GM18867 (cell line): ENCODE measurements around the gene SLC9A9.

ENCODE experiments used
- ATAC-seq: cut with Tn5 transposase; IDR thresholded peaks from one replicate; pipeline ENCODE4 v1.9.1; 2021; ENCODE audit warnings: mild to moderate bottlenecking, moderate library complexity; ENCODE audit not compliant: unreplicated experiment

SLC9A9 gene

DNA sequence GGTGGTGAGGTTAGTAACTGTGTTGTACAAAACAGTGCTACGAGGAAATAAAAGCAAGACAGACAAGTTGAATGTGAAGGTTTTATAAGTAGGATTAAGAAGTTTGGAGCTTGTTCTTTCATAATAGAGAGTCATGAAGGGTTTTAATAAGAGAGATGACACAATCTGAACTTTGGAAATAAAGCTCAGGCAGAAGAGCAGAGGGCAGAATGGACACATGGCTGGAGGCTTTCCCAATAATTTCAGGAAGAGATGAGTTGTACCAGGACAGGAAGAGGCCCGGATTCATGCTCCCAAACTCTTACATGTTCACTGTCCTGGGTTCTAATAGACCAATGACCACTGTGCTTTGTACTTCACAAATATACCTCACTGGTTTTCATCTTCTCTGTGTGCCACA is 194.8 kb downstream of the SLC9A9 start:
- ATAC-seq: no peak

DNA sequence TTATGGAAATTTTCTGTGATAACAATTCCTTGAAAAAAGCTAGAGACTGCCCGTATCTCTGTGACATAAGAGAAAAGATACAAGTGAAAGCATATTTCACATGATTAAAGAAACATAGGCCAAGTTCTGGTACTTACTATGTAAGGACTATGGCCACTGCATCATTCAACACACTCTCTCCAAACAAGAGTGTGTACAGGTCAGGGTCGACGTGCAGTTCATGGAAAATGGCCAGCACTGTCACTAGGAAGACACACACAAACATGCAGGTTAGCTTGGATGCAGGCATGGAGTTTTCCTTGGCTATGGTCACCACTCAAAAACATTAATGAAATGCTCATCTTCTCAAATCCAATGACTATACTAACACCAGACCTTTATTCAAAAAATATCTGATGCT is 196.2 kb downstream of the SLC9A9 start:
- ATAC-seq: no peak

DNA sequence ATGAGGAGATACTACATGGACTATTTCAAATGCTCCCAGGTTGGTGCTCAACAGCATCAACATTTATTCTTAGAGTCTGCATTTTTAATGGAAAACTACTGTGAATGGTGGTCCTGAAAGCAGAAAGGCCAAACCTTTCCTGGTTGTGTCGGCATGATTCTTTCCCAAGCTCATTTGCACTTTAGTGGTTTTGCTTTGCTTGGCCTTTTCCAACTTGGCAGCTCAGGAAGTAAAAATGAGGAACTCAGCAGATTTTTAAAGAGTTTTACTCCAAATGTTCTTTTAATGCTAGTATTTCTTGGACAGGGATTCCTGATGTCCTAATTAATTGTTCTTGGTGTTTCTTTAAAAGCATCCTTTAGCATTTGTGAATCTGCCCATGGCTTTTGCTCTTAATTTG is 197.4 kb downstream of the SLC9A9 start:
- ATAC-seq: no peak

DNA sequence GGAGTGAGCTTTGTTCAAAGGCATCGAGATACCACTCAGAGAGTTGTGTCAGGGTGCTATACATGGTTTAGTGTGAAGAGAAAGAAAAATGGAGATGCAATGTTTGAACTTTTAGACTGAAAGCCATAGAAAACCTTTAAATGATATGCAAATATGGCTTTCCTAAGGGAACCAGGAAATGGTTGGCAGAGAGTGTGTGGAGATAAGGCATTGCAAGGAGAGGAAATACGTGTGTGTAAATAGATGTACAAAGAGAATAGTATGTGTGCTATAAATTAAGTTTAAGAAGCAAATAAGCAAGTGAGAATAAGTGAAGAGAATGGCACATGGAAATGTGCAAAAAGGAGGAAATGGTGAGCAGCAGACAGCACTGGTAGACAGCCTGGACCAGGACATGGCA is 198.1 kb downstream of the SLC9A9 start:
- no peak for ATAC-seq

DNA sequence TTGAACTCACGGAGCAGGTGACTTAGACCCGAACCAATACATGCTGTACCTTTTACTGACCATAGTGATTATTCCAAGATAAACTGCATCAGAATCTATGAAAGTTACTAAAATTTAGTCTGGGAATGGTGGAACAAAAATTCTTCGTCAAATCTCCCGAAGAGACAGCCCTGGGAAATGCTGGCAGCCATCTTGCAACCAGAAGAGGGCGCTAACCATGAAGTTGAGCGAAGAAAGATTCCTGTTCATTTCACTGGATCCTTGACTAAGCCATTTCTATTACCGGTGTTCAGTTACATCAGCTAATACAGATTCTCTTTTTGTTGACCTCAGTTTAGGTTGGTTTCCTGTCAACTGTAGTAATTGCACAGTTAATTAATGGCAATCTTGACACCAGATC is 199.6 kb downstream of the SLC9A9 start:
- no peak for ATAC-seq

DNA sequence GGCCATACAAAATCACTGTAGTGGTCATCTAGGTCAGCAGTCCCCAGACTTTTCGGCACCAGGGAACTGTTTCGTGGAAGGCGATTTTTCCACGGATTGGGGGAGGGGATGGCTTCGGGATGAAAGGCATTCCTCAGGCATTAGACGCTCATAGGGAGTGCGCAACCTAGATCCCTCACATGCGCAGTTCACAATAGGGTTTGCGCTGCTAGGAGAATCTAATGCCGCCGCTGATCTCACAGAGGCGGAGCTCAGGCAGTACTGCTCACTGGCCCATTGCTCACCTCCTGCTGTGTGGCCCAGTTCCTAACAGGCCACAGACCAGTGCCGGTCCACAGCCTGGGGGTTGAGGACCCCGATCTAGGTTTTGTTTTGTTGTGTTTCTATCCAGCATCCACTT is 200.1 kb downstream of the SLC9A9 start:
- no peak for ATAC-seq

DNA sequence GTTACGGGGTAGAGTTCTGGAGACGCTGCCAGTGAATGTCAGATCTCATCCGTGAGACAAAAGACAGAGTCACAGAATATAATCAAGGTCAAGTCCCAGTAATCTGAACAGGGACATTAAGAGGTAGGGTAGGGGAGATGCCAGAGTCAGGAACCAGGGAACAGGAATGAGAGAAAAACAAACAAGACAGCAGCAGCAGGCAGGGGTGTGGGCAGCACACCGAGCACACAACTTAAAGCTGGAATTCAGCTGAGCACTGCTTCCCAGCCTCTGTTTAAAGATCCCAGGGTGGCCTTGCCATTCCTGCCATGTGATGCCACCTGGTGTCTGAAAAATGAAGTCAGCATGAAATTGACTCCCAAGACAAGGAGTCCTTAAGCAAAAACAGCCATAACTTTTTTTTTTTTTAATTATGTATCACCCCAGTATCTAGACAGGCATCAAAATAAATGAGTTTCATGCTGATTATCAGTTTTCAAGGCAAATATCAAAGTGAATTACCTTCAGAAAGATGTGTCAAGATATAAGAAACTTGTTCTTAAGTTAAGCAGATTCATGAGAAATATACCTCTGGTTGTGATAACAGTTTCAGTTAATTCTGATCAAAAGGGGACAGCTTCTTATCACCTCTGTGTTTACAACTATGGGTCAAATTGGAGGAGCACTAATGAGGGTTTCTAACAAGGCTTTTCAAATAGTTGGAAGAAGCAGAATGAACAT is 203.7 kb downstream of the SLC9A9 start:
- ATAC-seq: peak; percentile 61

DNA sequence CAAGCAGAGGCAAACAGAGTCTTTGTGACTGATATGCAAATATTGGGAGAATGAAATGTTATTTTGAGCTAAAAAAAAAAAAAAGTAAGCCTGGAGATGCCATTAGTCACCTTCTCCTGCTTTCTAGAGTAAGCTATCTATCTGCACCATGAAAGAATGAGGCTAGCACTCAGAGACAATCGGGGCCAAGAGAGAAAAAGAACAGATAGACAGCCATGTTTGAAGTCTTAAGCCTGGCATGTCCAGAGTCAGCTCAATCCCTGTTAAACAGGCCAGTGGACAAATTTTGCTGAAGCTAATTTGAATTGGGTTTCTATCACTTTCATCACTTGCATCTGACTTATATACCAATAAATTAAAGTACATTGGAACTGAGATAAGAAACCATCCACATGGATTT is 204.4 kb downstream of the SLC9A9 start:
- no peak for ATAC-seq

DNA sequence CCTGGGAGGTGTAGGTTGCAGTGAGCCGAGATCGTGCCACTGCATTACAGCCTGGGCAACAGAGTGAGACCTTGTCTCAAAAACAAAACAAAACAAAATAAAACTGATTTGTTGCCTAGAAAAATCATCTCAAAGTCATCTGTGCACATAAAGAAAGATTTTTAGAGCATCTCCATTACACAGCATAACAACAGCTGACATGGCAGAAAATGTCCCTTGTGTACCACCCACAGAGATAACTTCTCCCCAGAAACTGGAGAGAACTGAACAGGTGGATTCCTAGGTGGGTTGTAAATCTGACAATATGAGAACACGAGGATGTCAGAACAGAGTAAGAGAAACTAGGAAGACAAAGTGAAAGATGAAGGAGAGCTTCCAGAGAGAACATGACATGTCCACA is 207.5 kb downstream of the SLC9A9 start:
- no peak for ATAC-seq

DNA sequence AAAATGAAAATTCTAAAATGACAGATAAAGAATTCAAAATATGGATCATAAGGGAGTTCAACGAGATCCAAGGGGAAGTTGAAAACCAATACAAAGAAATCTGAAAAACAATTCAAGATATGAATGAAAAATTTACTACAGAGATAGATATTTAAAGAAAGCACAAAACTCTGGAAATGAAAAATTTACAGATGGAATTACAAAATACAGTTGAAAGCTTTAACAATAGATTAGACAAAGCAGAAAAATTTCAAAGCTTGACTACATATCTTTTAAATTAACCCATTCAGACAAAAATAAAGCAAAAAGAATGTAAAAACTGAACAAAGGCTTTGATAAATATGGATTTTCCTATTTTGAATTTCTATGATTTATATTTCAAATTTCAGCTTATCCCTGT is 211.1 kb downstream of the SLC9A9 start:
- ATAC-seq: no peak

DNA sequence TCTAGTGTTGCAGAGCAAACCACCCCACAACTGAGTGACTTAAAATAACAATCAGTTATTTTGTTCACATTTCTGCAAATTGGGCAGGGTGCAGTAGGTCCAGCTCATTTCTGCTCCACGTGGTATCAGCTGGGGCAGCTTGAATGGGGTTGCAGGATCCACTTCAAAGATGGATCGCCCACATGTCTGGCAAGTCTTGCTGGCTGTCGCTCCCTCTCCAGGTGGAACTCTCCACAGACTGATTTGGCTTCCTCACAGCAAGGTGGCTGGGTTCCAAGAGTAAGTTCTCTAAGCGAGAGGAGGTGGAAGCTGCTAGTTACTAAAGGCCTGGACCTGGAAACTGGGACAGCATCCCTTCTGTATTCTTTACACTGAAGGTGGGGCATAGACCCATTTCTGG is 213.3 kb downstream of the SLC9A9 start:
- no peak for ATAC-seq

DNA sequence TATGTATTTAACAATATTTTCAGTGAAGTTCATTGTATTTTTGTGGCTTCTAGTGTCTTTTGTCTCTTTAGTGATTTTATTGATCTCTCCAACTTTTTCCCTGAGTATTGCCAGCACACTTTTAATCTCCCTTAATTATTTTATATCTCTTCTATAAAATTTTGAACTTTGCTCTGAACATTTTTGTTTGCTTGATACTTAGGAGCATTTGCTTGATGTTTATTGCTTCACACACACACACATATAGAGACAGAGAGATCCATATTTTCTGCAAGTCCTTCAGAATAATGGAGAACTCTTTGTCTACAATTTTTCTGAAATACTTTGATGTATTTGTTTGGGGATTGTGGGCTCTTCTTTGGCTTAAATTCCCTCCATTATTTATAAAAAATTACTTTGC is 213.8 kb downstream of the SLC9A9 start:
- ATAC-seq: no peak

DNA sequence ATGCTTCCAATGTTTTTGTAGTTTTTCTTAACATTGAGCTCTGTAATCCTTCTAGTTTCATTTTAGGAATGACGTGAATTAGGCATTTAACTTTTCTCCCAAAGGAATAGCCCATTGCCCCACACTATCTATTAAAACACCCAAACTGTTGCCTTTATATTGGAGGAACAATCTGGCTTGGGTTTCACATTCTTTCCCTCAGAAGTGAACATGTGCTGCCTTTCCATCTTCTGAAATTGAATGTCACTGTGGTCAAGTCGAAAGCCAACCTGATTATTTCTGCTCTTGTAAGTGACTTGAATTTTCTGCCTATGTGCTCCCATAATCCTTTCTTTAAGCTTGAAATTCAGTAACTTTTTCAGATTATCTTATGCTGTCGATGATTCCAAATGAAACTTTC is 214.5 kb downstream of the SLC9A9 start:
- no peak for ATAC-seq

DNA sequence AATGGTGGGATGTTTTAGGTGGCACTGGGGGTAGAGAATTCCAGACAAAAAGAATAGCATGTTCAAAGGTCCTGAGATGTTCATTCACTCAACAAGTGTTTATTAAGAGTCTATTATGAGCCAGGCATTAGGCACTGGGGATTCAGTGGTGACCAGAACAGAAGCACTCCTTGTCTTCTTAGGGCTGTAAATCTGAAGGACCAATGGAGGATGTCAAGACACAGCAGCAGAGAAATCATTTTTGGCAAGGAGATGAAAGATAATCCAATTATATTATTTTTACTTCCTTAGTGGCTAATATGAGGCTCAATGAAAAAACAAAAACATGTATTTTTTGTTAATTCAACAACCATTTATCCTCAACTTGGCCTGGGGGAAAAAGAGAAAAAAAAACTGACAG is 218.5 kb downstream of the SLC9A9 start:
- no peak for ATAC-seq

DNA sequence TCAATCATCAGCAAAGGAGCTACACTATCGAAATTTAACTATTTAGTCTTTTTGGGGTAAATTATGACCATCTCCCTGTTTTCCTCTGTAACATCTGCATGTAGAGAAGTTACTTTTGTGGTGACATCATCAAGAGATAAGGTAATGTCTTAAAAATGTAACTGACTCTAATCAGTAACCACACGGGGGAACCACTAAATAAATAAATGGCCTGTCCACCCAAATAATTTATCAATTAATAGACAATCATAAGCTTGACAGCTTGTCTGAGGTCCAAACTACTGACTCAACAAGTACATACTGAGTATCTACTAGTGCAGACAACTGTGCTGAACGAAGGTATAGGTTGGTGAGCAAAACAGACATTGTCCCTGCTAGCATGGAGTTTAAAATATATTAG is 219.3 kb downstream of the SLC9A9 start:
- no peak for ATAC-seq

DNA sequence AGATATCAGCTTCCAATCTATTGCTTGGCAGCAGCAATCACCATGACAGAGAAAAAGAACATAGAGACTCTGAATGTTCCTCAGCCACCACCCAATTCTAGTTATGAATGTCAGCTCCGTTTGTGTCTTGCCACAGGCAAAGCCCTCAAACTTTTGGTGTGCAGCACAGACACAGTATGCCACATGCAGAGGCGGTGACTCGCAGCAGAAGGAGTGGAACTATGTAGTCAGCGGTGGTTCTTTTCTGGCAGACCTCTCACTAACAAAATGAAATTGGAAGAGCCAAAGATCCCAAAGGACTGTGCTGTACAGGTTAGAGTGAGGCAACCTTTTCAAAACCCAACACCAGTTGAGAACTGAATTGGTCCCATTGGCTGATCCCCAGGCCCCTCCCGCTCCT is 220.9 kb downstream of the SLC9A9 start:
- no peak for ATAC-seq

DNA sequence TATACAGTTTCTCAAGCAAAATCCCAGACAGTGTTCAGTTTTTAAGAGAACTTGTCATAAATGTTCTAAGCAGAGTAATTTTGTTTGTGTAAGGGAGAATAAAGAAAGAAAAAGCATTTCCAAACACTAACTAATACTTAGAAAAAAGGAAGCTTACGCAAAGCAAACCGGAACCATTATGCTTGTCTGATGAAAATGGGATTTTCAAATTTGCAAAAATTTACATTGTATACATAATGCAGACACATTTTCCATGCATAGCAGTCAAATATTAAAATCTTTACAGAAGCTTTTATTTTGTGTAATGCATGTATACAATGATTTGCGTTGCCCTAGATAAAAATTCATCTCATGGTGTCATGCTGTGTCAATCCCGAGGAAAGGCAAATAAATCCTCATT is 229.0 kb downstream of the SLC9A9 start:
- no peak for ATAC-seq

DNA sequence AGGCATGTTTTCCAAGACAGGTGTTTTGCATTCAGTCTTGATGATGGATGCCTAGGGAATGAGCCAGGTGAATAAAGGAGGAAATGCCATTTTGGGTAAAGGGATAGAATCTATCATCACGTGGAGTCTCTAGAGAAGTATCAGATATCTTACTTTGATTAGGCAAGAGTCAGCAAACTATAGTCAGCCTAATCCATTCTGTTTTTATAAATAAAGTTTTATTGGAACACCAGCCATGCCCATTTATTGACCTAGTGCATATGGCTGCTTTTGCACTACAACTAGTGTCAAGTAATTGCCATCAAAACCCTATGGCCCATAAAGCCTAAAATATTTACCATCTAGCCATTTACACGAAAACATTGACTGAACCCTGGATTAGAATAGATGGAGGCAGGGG is 231.2 kb downstream of the SLC9A9 start:
- no peak for ATAC-seq

DNA sequence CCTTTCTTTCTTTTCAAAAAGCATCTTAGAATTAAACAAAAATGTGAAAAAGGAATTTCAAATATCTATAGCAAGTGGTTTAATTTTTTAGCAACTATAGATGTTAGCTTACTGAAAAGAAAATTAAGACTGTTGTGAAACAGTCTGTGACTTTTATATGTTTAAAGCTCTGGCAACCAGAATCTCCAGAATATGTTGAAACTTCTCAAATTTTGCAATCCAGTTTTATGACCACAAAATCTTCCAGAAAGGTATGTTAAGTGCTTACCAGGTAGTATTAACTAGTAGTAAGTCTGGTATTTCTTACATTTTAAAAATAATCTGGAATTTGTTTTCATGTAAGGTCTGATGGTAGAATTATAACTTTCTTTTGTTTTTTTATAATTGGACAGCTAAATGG is 235.0 kb downstream of the SLC9A9 start:
- no peak for ATAC-seq

DNA sequence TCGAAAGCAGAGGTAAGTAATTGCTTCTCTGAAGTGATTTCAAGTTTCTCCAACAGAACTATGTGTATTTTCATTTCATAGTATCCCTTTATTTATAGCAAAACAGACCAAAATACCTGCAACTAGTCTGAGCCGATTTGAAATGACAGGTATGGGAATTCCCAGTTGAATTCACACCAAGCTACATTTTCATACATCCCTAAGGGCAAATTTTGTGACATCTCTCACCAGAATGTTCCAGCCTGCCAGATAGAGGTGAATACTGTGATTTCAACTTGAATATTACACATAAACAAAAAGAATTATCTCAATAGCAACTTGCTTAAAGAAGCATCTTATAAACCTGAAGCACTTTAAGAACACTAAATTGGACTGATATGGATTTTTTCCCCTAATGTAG is 235.7 kb downstream of the SLC9A9 start:
- ATAC-seq: no peak

DNA sequence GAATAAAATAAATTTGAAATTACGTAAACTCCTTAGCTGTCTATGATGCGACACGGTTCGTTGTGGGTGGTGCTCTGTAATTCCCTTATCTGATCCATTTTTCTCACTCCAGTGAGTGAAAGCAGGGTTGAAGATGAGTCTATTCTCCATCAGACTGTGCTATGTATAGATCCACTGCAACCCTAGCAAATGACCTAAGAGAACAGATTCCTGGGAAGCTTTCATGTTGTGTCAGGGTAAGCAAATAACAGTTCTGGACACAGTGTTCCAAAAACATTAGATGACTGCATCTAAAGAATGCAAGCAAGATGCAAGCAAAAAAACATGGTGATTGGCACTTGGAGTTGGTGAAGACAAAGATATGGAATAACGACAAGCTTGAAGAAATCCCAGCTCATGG is 239.3 kb downstream of the SLC9A9 start:
- no peak for ATAC-seq

DNA sequence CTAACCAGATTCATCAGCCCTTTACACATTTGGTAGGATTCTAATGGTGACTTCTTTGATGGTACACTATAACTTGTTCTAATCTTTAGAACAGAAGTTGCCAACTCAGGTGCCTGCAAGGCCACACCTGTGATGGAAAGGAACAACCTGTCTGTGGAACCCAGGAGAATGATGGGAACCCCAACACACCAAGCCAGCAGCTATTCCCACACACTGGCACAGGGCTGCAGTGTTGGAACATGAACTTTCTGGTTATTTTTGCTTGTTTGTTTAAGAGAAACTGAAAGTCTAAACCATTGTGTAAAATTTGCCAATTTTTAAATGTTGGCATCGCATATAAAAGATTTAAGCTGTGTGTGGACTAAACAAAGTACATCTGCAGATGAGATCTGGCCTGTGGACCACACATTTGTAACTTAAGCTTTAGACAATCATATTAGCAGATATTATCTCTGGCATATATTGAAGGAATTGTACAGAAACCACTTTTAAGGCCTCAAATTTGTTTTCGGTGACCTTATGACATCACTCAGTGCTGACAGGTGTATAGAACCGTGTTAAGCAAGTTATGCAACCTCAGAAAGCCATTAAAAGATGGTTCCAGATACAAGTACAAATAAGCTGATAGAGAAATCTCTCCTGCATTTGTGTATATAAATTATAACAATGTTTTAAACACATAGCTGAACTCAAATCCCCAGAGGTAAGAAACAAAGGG is 242.9 kb downstream of the SLC9A9 start:
- ATAC-seq: peak; percentile 40
